Nucleus accumbens (tissue), 56 donors: ENCODE measurements around the gene LGR6.
"Not testable (repeated sequence)": the region's sequence is repeated elsewhere in the genome, so short reads cannot be mapped to it uniquely, and the experiment has no call there.

ENCODE experiments used
- DNase-seq, 56 donors: peaks; one replicate each; lab custom pipeline; 2025; lab: John Stamatoyannopoulos, UW

Gene LGR6

DNA sequence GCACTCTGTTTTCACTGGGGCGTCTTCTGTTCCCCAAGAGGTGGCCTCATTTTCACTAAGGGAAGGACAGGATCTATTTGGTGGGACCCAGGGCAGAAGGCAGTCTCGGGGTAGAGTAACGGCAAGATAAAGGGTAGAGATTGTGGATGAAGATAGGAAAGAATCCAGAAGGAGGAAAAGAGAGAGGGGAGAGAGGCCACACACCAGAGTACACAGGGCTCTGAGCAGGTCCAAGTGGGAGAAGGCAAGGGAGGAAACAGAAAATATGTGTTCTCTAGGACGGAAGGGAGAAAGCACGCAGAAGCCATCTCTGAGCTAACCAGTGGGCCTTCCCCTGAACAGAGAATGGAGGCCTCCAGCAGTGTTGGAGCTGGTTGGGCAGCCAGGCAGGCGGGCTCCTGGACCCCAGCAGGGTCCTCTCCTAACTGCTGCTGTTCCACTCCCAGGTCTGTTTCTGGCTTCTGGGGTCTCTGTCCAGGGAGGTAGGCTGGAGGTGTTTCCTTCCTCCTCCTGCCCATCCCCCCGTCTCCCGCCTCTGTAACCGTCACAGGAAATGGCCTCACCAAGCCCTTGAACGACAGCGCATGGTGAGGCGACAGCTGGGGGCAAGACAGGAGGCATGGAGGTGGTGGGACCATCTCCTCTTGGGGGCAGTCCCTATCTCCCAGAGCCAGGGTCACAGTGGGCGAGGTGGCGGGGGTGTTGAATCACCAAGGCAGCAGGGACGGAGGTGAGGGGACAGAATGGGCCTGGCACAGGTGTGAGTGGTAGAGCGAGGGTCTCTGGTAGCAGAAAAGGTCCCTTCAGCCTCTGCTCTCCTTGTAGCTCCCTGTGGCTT lies 33.8 kb upstream of the LGR6 start:
- DNase-seq = no peak

DNA sequence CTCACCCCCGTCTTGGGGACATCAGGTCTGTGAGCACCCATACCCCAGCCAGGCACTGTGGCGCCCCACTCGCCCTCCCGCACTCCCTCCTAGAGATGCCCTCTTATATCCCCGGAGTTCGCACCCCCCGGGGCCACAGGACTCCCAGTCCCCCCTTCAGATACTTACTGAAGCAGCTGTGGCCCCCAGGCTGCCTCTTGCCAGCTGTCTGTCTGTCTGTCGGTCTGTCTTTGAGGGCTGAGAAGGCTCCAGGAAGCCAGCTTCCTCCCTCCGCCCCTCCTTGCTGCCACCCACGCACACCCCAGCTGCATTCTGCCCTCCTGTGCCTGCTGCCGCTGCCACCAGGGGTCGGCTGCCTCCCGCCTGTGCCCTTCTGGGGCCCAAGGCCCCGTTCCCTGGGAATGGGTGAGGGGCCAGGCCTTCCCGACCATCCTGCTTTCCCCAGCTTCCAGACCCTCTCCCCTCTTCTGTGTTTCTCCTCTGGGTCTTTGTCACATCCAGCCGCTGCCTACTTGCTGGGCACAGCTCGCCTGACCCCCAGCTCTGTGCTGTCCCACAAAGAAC lies 33.1 kb upstream of the LGR6 start, which contains the start of gene PTPN7:
Gene PTPN7, minus strand, starts transcription at position 226 of the 564 bp plus-strand sequence. CDS start 1,200 bp downstream, outside the sequence.
- DNase-seq = peak in 2 of 56 donors; percentile 10 to 14

DNA sequence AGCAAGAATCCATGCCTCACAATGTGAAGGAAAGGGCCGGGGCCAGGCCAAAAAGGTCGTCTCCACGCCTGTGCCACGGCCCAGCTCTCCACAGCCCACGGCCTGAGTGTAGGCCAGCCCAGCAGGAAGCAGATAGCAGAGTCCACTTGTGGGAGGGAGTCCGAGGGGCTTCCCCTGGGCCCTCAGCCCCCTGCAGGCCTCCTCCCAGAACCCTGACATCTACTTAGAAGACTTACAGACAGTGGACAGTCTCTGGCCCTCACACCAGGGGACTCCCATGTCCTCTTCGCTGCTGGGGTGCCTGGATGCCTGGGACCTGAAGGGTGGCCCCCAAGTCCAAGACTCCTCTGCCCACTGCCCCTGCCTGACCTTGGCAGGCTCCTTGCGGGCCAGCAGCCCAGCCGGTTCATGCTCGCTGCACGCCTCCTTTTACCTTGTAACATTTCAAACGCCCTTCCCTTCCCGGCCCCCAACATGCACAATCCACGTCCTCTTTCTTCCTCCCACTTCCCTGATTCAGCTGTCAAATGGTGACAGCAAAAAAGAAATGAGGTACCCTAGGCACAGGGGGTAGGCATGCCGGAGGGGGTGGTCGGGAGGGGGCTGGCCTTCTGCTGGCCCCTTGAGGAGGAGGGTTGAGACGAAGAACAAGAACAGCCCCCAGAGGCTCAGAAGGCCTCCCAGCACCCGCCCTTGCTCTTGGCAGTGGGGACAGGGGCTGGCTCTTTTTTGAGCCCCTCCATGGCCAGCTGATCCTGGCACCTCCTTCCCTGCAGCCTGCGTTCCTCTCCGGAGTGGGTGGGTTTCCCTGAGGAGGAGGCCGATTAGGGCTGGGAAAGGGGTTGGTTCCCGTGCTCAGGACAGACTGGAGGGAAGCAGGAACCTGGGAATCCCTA lies 32.2 kb upstream of the LGR6 start:
- DNase-seq = peak in 3 of 56 donors; percentile 6 to 27 (median 18)

DNA sequence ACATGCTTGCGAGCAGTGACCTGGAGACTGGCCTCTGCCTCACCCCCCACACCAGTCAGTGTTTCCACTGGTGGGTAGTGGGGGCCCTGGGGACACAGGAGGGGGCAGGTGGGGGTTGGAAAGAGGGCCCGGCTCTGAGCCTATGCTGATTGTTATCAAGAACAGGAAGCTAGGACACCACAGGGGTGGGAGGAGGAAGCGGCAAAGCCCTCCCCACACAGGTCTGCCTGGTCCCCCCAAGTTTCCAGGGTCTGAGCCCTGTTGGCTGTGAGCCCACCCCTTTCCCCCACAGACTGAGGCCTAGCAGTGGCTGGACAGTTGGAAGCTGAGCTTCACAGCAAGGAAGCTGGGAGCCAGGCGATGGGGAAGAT lies 31.6 kb upstream of the LGR6 start:
- DNase-seq = peak in 1 of 56 donors; percentile 21

- no peak for DNase-seq
Measured at GRCh38 chr1:202162418-202163280, 30.9 kb upstream of the LGR6 start.

- DNase-seq = no peak
Measured at GRCh38 chr1:202163281-202164270, 30.0 kb upstream of the LGR6 start.

DNA sequence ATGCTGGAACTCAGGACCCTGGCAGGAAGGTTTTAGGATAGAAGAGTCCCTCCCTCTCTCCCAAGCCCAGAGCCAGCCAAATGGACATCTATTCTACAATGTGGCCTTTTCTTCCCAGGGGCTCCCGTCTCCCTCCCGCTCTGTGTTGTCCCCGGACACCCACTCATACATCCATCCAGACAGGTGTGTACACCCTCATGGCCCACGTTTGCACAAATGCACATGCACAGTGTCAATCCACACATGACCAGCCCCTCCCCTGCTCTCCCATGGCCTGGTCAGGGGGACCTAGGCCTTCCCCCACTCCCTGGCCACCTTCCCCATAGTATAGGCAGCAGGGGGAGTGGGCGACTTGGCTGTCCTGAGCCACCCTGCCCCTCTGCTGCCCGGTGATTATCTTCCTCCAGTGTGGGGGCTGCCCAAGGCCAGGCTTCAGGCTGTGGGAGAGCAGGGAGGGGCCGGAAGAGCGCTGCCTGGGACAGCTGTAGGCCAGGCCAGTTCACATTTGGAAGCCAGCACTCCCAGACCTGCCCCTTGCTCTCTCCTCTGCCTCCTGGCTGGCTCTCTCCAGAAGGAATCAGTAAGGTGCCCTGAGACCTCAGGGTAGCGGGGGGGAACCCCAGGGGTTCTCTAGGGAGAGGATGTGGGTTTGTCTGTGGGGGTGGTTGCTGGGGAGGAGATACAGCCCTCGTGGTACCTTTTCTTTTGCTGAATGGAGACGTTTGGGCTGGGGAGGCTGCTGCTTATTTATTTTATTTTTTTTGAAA lies 29.1 kb upstream of the LGR6 start:
- no peak for DNase-seq

DNA sequence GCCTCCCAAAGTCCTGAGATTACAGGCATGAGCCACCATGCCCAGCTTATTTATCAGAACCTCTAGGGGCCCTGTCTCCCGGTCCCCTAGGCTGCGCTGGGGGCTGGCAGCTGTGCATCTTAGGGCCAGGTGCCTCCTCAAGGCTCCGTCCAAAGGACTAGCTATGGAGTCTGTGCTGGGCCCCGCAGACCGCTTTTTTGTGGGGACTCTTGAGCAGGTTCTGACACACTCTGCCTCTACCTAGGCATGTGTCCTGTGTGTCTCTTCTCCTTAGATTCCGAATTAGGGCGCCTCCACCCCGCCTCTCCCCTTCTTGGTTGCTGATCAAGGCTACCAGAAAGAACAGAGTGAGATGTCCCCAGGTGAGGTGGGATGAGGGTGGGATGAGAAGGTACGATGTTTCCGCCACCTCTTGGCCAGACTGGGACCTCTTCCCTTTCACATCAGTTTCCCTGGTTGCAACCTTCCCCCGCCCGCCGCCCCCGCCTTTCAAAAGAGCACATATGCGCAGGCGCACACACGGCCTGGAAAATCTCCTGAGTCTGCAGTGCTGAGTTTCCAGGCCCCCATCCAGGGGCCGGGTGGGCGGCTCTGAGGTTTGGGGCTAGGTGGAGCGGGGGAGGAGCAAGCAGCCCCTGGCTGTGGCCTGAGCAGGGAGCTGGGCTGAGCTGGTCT lies 28.2 kb upstream of the LGR6 start:
- peak in 16 of 56 donors; percentile 3 to 62 (median 32) for DNase-seq

GRCh38 chr1:202165942-202166843 lies 27.4 kb upstream of the LGR6 start:
- DNase-seq = peak in 1 of 56 donors; percentile 22

DNA sequence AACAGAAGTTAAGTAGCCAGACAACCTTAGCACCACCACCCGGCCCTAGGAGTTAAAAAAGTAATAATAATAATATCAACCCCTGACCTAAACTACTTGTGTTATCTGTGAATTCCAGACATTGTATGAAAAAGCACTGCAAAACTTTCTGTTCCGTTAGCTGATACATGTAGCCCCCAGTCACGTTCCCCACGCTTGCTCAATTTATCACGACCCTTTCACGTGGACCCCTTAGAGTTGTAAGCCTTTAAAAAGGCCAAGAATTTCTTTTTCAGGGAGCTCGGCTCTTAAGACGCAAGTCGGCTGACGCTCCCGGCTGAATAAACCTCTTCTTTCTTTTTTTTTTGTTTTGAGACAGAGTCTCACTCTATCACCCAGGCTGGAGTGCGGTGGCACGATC lies 26.5 kb upstream of the LGR6 start:
- DNase-seq = not testable (repeated sequence)

- no peak for DNase-seq
Measured at GRCh38 chr1:202167708-202168415, 25.7 kb upstream of the LGR6 start.

DNA sequence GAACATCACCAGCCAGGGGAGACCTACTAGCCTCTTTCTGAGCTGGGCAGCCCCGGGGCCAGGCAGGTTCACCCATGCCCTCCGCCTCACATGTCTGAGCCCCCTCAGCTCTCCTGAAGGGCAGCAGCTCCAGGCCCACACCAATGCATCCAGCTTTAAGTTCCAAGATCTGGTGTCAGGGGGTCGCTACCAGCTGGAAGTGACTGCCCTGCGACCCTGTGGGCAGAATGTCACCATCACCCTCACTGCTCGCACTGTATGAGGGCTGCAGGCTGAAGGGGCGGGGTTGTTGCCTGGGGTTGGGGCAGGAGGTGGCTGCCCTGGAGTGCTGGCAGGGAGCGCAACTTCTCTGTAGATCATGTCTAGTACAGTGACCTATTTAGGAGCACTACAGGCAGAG lies 24.7 kb upstream of the LGR6 start:
- DNase-seq = no peak

GRCh38 chr1:202170726-202171125 lies 22.9 kb upstream of the LGR6 start:
- no peak for DNase-seq

DNA sequence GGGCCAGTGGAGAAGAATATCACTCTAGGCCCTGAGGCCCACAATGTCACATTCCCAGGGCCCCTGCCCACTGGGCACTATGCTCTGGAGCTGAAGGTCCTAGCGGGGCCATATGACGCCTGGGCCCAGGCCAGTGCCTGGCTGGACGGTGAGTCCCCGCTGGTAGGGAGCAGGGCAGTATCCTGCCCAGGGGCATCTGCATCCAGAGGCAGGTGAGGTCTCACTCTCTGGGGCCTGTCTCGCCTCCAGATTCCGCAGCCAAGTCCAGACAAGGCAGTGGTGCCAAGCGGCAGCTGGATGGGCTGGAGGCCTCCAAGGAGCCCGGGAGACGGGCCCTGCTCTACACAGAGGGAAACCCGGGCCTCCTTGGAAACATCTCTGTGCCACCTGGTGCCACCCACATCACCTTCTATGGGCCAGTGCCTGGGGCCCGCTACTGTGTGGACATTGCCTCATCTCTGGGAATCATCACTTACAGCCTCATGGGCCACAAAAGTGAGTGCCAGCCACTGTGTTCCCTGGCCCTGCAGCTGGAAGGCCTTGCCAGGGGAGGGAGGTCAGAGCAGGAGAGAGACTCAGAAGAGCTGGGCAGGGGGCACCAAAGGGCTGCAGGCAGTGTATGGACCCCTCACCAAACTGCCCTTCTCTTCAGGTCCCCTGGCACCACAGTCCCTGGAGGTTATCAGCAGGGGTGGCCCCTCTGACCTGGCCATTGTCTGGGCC lies 22.1 kb upstream of the LGR6 start:
- DNase-seq = no peak

DNA sequence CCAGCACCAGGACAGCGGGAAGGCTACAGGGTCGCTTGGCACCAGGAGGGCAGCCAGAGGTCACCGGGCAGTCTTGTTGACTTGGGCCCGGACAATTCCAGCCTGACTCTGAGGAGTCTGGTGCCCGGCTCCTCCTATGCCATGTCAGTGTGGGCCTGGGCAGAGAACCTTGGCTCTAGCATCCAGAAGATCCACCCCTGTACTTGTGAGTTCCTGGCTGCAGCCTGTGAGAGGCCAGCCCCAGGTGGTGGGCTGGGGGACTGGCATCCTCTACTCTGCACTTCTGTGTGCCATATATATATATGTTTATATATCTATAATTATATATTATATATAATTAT lies 21.6 kb upstream of the LGR6 start:
- DNase-seq = no peak
